HG02571 (cell line): ENCODE data around the gene ZNF160.
"Not testable (repeated sequence)": the region's sequence is repeated elsewhere in the genome, so short reads cannot be mapped to it uniquely, and the experiment has no call there.

Experiments
- ATAC-seq: cut with Tn5 transposase; IDR thresholded peaks from one replicate; pipeline ENCODE4 v1.9.1; 2021; ENCODE audit warnings: mild to moderate bottlenecking, moderate library complexity; ENCODE audit not compliant: unreplicated experiment

Gene ZNF160

DNA sequence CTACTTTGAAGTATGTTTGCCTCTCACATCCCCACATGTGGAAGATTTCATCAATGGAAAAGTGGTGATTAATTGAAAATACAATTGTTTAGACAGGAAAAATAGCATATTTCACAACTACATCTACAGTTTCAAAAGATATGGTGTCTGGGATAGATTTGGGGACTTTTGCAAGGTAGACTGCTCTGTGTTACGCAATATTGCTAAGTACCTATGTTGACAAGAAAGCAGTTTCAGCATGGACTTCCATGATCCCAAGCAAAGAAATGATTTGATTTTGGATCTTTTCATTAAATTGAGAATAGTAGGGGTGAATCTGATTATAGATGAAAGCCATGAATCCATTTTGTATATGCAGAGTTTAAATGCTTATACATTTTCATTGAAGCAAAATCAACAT lies 10.5 kb downstream of the ZNF160 start:
- ATAC-seq: no peak

DNA sequence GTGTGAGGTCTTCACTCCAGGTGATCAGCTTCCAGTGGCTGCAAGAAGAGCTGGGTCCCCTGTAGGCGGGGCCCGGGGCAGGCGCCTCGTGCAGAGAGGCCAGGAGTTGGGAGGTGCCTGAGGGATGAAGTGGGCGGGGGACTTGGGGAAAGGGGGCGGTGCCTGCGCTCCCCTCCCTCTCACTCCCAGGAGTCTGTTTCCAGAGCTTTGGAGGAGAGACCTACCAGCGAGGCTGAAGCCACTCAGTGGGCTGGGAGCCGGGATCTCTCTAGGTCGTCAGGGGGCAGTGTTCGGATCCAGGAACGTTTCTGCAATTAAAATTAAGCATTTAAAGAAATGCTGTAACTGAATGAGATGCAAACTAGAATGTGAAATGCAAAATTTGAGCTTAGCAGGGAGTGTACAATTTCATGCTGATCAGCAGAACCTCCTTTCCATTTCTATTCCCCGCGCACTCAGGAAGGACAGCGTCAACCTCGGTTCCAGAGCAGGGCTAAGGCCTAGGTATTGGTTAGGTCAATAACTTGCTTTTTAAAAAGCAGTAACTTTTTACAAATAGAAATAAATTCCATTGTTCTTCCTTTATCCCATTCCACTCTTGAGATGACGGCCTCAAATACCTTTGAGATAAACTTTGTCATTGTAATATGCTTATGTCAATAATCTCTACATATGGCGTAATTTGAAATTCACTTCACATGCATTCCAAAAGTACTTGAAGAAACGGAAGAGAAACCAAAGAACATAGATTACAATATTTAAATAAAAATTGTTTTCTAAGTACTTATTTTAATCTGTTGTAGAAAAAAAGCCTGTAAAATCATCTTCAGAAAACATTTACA lies 11.6 kb downstream of the ZNF160 start:
- no peak for ATAC-seq

DNA sequence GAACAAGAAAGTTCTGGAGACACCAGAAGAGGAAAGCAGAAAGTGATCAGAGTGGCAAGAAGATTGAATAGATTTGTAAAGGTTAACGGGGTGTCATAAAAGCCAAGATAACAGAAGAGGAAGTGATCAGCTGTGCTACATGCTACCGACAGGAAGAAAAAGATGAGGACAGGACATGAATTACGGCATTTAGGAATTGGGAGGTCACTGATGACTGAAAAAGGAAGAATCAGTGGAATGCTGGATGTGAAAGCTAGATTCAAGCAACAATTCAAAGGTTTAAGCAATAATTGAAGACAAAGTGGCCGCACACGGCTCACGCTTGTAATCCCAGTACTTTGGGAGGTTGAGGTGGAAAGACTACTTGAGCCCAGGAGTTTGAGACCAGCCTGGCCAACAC lies 15.1 kb downstream of the ZNF160 start:
- ATAC-seq: no peak

DNA sequence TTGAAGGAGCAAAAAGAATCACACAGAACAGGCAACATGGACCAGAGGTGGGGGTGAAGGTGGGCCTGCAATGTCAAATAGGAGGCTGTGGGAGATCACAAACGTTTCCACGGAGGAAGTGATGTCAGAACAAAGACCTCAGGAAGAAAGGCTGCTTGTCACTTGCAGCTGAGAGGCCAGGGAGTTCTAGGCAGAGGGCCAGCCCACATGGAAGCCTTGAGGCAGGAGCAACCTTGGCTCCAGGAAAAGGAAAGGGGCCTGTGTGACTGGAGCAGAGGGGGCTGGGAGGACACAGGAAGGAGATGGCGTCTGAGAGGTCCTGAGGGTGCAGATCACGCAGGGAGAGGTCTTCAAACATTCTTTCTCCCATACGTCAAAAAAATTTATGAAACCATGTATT lies 16.3 kb downstream of the ZNF160 start:
- no peak for ATAC-seq

DNA sequence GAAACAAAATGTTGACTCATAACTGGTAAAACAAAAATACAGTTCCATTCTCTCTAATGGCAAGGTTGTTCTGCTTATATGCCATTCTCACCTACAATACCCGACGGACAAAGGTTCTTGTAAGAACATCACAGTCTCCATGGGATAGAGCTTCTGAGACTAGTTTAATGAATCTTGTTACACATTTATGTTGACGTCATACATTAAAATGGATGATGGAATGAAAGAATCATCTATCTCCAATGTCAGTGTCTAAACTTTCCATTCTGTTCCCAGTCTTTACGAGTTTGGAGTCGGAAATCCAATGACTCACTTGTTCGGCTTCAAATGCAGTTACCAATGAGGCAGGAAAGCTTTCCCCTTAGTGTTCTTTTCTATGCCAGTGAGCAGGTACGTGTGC lies 17.7 kb downstream of the ZNF160 start:
- ATAC-seq: no peak

DNA sequence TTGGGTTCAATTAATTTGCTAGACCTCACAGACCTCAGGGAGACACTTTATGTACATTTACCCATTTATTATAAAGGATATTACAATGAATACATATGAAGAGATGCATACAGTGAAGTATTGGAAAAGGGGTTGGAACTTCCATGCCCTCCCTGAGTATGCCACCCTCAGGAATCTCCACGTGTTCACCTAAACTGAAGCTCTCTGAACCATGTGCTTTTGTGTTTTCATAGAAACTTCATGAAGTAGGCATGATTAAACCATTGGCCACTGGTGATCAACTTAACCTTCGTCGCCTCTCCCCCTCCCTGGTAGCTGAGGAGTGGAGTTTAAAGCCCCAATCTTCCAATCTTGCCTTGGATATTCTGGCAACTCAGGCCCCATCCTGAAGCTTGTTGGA lies 20.3 kb downstream of the ZNF160 start:
- no peak for ATAC-seq

DNA sequence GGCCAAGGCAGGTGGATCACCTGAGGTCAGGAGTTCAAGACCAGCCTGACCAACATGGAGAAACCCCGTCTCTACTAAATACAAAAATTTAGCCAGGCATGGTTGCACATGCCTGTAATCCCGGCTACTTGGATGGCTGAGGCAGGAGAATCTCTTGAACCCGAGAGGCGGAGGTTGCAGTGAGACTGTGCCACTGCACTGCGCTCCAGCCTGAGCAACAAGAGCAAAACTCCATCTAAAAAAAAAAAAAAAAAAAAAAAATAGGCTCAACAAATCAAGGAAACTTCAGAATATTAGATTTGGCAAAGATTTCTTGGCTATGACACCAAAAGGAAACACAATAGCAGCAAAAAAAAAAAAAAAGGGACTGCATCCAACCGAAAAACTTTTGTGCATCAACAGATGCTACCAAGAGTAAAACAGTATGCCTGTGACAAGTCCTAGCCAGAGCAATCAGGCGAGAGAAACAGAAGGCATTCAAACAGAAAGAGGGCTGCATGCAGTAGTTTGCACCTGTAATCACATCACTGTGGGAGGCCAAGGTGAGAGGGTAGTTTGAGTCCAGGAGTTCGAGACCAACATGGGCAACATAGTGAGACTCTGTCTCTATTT lies 23.8 kb downstream of the ZNF160 start:
- ATAC-seq: no peak

DNA sequence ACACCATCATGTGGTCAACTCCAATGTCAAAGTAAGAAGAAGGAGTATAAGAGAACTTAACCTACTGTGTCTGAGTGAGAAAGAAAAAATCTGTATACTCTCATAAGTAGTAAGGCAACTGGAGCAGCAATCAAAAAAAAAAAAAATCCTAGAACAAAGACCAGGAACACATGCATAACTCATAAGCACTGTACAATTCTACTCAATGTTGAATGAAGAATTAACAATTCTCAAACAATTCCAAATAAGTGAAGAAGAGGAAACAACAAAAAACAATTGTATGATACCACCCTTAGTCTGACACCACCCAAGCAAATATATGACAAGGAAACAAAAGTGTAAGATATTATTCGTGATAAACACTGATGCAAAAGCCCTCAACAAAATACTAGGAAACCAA lies 24.6 kb downstream of the ZNF160 start:
- no peak for ATAC-seq

DNA sequence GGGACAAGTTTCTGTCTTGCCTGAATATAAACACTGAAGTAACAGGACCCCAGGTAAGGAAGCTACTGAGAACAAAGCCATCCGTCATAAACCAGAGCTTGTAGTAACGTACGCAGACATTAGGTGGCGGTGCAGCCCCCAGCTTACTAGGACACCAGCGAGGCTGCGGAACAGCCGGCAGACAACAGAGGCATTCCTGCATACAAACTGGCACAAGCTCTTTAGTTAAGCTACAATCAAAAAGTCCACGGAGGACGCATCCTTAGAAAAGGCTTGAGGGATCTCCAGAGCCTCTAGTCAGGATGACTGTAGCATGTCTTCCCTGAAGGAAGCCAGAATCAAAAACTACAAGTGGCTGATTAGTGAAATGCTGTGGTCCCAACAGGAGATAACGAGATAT lies 26.2 kb downstream of the ZNF160 start:
- ATAC-seq: no peak

DNA sequence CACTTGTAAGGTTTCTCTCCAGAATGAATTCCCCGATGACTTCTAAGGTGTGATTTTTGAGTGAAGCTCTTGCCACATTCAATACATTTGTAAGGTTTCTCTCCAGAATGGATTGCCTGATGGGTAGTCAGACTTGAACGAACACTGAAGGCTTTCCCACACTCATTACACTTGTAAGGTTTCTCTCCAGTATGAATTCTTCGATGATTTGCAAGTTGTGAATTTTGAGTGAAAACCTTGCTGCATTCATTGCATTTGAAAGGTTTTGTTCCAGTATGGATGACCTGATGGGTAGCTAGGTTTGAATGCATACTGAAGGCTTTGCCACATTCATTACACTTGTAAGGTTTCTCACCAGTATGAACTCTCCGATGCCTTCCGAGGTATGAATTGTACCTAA lies 34.4 kb downstream of the ZNF160 start:
- ATAC-seq: no peak

DNA sequence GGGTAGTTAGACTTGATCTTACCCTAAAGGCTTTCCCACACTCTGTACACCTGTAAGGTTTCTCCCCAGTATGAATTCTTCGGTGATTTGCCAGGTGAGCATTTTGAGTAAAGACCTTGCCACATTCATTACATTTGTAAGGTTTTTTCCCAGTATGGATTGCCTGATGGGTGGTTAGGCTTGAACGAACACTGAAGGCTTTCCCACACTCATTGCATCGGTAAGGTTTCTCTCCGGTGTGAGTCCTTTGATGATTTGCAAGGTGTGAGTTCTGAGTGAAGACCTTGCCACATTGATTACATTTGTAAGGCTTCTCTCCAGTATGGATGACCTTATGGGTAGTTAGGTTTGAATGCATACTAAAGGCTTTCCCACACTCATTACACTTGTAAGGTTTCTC lies 35.0 kb downstream of the ZNF160 start:
- no peak for ATAC-seq

DNA sequence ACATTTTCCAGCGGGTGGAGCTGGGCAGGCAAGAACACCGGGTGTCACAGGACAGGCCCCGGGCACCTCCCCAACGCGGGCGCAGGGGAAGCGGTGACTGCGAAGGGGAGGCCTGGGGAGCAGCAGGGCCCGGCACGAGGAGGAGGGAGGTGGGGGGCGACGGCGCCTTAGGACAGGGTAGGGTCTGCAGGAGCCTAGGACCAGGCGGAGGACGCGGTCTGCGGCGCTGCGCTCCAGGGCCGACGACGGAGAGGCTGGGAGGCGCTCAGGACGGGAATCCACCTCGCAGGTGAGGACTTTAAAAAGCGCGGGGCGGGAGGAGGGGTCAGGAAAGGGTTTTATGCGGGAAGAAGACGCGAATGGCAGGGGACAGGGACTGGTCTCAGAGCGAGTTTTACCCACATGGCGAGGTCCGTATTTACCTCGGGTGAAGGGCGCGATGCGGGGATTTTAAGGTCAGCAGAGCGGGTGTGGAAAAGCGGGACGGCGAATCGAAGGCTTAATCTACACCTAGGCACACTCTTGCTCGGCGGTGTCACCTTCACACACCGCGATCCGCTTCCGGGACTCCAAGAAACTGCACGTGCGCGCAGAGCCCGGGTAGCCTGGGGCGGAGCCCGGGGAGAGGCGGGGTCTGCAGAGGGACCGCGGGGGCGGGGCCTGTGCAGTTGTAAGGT lies 45.2 kb downstream of the ZNF160 start:
- ATAC-seq: no peak

DNA sequence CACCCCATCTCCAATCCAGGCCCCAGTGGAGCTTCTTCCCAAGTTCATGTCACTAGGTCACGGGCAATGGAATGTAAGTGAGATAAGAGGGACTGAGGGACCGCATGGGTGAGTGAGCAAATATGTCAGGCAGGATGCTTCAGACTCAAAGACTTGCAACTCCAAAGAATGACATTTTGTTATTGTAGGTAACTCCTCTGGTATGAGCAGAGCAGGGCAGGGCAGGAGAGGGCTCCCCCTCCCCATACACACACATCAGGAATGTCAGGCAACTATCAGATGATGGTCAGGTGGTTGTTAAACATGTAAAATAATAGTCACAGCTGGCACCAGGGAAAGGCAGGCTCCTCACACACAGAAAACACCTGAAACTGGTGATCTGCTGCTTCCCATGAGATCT lies 48.1 kb downstream of the ZNF160 start:
- no peak for ATAC-seq

DNA sequence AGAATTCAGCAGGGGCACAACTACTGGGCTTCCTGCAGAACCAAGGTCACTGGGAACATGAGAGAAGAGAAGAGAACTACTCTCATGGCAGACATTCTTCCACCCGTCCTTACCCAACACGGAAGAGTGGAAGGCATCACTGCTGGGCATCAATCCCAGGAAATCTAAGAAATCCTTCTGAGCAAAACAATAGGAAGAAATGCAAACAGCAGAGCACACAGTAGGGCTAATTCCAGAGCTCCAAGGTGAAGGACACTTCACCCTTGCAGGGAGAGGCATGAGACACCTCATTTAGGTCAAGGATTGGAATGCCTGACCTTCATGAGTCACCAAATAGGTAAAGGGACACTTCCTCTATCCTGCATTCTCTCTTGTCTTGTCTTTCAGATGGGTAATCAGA lies 55.8 kb downstream of the ZNF160 start:
- no peak for ATAC-seq

DNA sequence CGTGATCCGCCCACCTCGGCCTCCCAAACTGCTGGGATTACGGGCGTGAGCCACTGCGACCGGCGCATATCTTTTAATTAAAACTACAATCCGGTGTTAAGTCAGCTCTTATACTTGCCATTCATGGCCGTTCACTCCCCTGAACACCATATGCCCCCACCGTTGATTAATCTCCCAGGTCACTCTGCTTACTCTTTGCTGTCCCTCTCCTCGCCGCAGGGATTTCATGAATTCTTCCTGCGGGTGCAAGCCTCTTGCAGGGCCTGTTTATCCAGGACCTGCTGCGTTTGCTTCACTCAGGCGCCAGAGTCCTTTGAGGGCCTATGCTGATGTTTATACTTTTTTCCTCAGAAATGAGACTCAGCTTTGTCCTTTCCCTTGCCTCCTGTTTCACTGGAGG lies 57.7 kb downstream of the ZNF160 start:
- no peak for ATAC-seq

DNA sequence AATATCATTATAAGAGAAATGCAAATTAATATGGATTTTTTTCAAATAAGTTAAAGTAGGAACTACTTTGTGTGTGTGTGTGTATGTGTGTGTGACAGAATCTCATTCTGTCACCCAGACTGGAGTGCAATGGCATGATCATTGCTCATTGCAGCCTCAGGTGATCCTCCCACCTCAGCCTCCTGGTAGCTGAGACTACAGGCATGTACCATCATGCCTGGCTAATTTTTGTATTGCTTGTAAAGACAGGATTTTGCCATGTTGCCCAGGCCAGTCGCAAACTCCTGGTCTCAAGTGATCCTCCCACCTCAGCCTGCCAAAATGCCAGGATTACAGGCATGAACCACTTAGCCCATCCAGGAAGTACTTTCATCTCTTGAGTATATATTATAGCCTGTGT lies 61.9 kb downstream of the ZNF160 start:
- no peak for ATAC-seq

DNA sequence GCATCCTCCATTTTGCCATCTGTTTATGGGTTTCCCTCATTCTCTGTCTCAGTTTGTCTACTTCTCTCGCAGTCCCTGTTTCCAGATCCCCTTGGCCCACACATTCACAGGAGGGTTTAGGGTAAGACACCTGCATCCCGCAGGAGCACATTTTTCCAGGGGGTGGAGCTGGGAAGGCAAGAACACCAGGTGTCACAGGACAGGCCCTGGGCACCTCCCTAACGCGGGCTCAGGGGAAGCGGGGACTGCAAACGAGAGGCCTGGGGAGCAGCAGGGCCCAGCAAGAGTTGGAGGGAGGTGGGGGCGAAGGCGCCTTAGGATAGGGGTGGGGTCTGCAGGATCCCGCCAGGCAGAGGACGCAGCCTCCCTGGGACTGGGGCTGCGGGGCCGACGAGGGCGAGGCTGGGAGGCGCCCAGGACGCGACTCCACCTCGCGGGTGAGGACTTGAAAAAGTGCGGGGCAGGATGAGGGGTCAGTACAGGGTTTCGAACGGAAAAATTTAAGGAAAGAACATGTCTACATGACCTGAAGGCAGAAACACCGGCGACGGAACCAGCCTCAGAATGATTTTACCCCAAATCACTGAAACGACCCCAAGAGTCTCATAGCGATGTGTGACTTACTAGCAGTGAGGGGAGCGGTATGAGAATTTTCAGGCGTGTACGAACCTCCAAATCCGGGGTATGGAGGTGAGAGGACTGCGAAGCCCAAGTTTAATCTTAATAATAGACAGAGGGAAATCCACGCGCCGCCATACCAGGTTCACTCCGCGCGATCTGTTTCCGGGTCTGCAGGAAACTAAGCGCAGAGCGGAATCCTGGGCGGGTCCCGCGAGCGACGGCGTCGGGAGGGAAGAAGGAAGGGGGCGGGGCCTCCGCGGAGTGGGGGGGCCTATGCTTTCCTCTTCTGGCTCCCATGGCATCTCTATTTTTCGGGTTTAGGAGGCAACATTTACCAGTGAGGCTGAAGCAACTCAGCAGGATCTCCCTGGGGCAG lies 65.8 kb downstream of the ZNF160 start:
- no peak for ATAC-seq

DNA sequence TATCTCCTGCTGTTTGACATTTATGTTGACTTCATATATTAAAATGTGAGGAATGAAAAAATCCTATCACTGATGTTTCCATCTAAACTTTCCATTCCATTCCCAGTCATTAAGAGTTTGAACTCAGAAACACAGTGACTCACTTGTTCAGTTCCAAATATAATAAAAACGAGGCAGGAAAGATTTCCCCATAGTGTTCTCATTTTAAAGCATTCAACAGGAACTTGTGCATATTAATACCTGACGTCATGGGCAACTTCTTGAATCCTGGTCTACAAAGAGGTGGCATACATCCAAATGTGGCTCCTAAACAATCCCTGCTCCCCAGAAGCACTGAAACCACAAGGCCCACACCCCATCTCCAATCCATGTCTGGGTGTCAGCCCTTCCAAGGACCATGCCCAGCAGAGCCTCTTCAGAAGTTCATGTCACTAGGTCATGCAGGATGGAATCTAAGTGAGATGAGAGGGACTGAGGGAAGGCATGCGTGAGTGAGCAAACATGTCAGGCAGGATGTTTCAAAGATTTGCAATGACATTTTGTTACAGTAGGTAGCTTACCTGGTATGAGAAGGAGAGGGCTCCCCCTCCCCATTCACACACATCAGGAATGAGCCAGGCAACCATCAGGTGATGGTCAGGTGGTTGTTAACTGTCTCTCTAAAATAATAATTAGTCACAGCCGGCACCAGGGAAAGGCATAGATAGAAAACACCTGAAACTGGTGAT lies 68.1 kb downstream of the ZNF160 start:
- ATAC-seq: no peak

DNA sequence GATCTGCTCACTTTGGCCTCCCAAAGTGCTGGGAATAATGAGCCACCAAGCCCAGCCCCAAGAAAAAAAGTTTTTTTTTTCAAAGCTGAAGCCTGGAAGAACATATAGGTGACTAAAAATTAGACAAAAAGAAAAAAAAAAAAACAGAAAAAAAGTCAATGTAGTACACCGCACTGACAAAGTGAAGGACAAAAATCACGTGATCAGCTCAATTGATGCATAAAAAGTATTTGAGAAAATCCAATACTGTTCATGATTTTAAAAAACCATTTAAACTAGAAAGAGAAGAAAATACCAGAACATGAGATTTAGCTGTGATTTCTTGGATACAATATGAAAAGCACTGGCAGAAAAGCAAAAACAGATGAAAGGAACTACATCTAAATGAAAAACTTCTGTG lies 69.2 kb downstream of the ZNF160 start:
- ATAC-seq: no peak

DNA sequence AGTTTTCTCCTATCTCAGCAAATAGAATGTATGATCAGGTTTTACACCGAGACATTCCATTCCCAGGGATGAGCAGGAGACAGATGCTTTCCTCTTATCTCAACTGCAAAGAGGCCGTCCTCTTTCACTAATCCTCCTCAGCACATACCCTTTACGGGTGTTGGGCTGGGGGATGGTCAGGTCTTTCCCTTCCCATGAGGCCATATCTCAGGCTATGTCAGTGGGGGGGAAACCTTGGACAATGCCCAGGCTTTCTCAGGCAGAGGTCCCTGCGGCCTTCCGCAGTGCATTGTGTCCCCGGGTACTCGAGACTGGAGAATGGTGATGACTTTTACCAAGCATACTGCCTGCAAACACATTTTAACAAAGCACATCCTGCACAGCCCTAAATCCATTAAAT lies 74.9 kb downstream of the ZNF160 start:
- not testable (repeated sequence) for ATAC-seq
